ENCODE measurements around the gene PDS5A.

Gene PDS5A

DNA sequence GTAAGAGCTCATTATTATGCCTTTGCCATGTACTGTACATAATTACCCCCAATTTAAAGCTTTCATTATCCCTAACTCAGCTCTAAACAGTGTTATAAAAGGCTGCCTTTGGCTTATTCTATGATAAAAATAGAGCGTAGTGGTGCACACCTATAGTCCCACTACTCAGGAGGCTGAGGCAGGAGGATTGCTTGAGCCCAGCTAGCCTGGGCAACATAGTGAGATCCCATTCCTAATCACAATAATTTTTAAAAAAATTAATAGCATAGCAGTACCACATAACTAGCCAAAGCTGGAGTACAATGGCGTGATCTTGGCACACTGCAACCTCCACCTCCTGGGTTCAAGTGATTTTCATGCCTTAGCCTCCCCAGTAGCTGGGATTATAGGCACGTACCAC lies 112.4 kb downstream of the PDS5A start:
- no peak for TF ChIP-seq SIN3A (IDR thresholded peaks at IDR 0.05; ENCODE audit: borderline replicate concordance, insufficient read depth, low read length)
- TF ChIP-seq, protein P1, sequence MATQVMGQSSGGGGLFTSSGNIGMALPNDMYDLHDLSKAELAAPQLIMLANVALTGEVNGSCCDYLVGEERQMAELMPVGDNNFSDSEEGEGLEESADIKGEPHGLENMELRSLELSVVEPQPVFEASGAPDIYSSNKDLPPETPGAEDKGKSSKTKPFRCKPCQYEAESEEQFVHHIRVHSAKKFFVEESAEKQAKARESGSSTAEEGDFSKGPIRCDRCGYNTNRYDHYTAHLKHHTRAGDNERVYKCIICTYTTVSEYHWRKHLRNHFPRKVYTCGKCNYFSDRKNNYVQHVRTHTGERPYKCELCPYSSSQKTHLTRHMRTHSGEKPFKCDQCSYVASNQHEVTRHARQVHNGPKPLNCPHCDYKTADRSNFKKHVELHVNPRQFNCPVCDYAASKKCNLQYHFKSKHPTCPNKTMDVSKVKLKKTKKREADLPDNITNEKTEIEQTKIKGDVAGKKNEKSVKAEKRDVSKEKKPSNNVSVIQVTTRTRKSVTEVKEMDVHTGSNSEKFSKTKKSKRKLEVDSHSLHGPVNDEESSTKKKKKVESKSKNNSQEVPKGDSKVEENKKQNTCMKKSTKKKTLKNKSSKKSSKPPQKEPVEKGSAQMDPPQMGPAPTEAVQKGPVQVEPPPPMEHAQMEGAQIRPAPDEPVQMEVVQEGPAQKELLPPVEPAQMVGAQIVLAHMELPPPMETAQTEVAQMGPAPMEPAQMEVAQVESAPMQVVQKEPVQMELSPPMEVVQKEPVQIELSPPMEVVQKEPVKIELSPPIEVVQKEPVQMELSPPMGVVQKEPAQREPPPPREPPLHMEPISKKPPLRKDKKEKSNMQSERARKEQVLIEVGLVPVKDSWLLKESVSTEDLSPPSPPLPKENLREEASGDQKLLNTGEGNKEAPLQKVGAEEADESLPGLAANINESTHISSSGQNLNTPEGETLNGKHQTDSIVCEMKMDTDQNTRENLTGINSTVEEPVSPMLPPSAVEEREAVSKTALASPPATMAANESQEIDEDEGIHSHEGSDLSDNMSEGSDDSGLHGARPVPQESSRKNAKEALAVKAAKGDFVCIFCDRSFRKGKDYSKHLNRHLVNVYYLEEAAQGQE (IDR thresholded peaks at IDR 0.05; ENCODE audit: insufficient read depth in 1 of 2, low read depth in 2 of 2, low read length in 2 of 2), result no peak
- no peak for TF ChIP-seq FOXP2 (optimal IDR thresholded peaks at IDR 0.05; ENCODE audit: borderline replicate concordance, extremely low read depth, extremely low read length, insufficient read depth)
- no peak for TF ChIP-seq POLR2AphosphoS5 (IDR thresholded peaks at IDR 0.05; ENCODE audit: low read depth, low read length)
- TF ChIP-seq TAF1 (IDR thresholded peaks at IDR 0.05; ENCODE audit: borderline replicate concordance, insufficient read depth, low read length), result no peak

DNA sequence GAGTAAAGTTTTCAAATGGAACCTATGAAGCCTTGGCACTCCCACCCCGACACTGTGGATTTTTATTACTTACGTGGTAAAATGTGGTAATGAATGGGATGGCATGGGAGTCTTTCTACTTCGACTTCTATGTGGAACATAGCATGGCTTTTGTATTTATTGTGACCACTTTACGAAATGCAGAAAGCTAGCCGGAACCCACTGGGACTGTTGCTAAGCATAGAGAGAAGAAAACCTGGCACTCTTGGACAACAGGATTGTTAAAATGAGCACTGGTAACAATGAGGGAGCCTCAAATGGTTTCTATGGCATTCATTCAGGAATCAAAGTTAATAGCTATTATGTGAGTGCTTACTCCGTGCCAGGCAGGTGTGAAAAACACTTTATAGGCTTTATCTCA lies 113.3 kb downstream of the PDS5A start:
- TF ChIP-seq POLR2AphosphoS5 (IDR thresholded peaks at IDR 0.05; ENCODE audit: low read depth, low read length) (no peak), TAF1 (IDR thresholded peaks at IDR 0.05; ENCODE audit: borderline replicate concordance, insufficient read depth, low read length) (no peak), FOXP2 (optimal IDR thresholded peaks at IDR 0.05; ENCODE audit: borderline replicate concordance, extremely low read depth, extremely low read length, insufficient read depth) (no peak)
- TF ChIP-seq, protein P1 (IDR thresholded peaks at IDR 0.05; ENCODE audit: insufficient read depth in 1 of 2, low read depth in 2 of 2, low read length in 2 of 2), result no peak

DNA sequence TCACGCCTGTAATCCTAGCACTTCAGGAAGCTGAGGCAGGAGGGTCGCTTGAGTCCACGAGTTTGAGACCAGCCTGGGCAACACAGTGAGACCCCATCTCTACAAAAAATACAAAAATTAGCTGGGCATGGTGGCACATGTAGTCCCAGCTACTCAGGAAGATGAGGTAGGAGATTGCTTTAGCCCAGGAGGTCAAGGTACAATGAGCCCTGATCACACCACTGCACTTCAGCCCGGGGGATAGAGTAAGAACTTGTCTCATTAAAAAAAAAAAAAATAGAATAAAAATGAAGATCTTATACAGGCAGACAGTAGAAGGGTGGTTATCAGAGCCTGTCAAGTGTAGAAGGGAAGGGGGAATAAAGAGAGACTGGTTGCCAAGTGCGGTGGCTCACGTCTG lies 116.9 kb downstream of the PDS5A start:
- TF ChIP-seq TAF1 (IDR thresholded peaks at IDR 0.05; ENCODE audit: borderline replicate concordance, insufficient read depth, low read length), result no peak
- no peak for TF ChIP-seq FOXP2 (optimal IDR thresholded peaks at IDR 0.05; ENCODE audit: borderline replicate concordance, extremely low read depth, extremely low read length, insufficient read depth)
- TF ChIP-seq SIN3A (IDR thresholded peaks at IDR 0.05; ENCODE audit: borderline replicate concordance, insufficient read depth, low read length), result no peak
- TF ChIP-seq POLR2AphosphoS5 (IDR thresholded peaks at IDR 0.05; ENCODE audit: low read depth, low read length), result no peak
- TF ChIP-seq, protein P1 (IDR thresholded peaks at IDR 0.05; ENCODE audit: insufficient read depth in 1 of 2, low read depth in 2 of 2, low read length in 2 of 2), result no peak

DNA sequence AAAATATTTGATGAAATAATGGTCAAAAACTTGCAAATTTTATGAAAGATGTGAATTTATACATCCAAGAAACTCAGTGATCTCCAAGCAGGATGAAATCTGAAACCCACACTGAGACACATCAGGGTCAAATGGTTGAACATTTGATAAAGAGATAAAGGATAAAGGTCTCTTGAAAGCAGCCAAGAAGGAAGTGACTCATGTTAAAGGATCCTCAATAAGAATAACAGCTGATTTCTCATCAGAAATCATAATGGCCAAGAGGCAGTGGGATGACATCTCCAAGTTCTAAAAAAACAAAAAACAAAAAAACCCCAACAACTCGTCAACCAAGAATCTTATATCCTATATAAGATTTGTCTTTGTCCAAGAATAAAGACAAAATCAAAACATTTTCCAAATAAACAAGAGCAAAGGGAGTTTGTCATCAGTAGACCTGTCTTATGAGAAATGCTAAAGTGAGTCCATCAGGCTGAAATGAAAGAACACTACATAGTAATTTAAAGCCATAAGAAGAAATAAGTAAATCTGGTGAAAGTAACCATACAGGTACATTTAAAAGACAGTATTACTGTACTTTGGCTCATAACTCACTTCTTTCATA lies 121.7 kb downstream of the PDS5A start:
- TF ChIP-seq SIN3A (IDR thresholded peaks at IDR 0.05; ENCODE audit: borderline replicate concordance, insufficient read depth, low read length), result 0 out of 2 replicates have a peak, but pooled peaks have one; percentile 12
- no peak for TF ChIP-seq POLR2AphosphoS5 (IDR thresholded peaks at IDR 0.05; ENCODE audit: low read depth, low read length)

DNA sequence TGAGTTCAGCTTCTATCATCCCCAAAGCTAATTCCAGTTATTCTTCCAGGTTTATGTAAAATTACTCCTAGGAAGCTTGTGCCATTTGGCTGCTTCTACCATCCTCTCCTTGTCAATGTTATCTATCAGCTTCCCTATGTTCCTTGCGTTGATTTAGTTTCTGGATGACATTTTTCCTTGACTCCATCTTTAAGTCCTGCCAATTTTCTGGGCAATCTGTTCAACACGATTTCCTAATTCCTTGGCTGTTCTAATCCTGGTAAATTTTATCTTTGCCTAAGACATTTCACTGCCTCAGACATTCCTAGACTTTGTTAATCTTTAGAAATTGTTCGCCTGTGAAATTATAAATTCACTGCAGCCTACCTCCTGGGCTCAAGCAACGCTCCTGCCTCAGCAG lies 125.1 kb downstream of the PDS5A start:
- no peak for TF ChIP-seq FOXP2 (optimal IDR thresholded peaks at IDR 0.05; ENCODE audit: borderline replicate concordance, extremely low read depth, extremely low read length, insufficient read depth)
- TF ChIP-seq TAF1 (IDR thresholded peaks at IDR 0.05; ENCODE audit: borderline replicate concordance, insufficient read depth, low read length), result no peak
- no peak for TF ChIP-seq SIN3A (IDR thresholded peaks at IDR 0.05; ENCODE audit: borderline replicate concordance, insufficient read depth, low read length)
- TF ChIP-seq, protein P1 (IDR thresholded peaks at IDR 0.05; ENCODE audit: insufficient read depth in 1 of 2, low read depth in 2 of 2, low read length in 2 of 2), result no peak
- TF ChIP-seq POLR2AphosphoS5 (IDR thresholded peaks at IDR 0.05; ENCODE audit: low read depth, low read length), result no peak

Data from PFSK-1 (cell line).